HG02938 (cell line): ENCODE results near the gene KIF26B.

Experiments used
- ATAC-seq: cut with Tn5 transposase; IDR thresholded peaks from one replicate; pipeline ENCODE4 v1.9.1; 2021; ENCODE audit warnings: mild to moderate bottlenecking, moderate library complexity; ENCODE audit not compliant: unreplicated experiment

The KIF26B gene

DNA sequence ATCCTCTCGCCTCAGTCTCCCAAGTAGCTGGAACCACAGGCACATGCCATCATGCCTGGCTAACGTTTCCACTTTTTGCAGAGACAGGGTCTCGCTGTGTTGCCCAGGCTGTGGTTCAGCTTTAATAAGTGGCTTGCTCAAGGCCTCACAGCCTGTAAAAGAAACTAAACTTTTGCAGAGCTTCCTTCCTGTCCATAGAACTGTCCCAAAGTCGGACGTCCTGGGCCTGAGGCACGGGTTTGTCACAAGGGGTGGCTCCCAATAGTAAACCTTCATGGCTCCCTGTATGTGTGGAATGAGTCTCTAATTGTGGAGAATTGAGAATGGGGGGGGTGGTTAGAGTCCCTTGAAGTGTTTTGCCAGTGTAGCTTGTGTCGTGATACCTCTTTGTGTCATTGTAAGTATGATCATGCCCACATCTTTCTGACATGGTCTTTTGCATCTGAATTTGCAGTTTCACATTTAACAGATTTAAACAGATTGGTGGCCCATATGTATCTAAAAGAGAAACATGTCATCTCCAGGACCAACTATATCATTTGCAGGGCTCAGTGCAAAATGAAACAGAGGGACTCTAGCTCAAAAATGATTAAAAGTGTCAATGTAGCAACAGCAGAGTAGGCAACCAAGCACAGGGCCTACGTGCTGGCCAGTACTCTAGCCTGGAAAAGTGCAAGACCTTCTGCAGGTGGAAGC lies 332.1 kb downstream of the KIF26B start:
- ATAC-seq: no peak

DNA sequence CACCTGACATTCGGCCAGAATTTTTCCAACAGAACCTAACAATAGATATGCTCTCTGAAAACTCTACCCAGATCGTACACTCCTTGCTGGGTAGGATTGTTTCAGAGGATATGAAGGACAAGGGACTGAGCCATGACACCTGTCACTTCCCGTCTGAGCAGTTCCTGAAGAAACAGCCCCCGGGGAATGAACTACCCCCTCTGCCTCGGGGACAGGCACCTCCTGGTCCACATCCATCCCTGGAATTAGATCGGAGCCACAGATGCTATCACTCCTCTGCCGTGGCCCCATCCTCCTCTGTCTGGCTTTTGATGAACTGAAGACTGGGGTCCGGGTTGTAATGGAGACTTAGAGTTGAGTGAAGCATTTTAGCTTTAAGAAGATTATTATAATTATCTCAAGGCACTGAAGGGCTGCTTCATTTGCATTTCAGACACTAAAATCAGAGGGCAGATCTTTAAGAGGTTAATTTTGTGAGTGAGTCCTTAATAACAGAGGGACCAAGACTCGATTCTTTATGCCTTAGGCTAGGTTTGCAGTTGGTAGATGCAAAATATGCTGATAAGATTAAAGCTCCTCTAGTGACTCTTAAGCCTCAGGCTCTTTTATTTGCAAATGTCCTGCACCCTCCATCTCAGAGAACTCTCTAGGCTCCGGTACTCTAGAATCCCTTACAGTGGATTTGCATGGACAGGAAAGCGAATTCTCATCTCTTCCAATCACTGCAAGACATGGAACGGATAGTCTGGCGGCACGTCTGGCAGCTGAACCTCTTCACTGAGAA lies 333.8 kb downstream of the KIF26B start:
- ATAC-seq: no peak

DNA sequence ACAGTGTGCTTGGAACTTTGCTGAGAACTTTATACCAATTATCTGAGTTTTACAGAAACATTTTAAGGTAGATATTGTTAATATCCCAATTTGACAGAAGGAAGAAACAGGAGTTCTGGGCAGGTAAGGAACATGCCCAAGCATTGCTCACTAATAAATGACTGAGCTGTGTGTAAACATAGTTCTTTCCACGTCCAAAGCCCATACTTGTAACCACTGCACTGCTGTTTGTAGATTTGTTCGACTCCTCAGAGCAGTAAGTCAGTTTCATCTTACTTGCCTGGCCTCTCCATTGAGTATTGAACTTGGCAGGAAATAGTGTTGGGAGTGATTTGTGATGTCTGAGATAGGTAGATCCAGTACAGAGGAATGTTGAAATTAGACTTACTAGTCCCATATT lies 335.1 kb downstream of the KIF26B start:
- no peak for ATAC-seq

DNA sequence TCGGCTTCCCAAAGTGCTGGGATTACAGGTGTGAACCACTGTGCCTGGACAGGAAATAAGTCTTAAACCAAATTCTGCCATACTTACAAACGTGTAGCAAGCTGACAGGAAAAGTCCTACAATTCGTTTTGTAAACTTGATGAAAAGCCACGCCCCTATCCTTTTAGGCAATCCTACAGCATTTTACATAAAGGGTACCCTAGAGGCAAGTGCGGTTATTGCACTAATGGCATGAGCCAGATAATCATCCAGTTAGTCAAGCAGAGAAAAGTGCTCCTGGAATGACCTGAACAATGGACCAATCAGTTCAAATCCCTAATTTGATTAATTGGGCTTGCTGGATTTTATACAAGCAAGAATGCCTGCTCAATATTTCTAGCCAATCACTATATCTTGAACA lies 338.2 kb downstream of the KIF26B start:
- peak; percentile 45 for ATAC-seq

DNA sequence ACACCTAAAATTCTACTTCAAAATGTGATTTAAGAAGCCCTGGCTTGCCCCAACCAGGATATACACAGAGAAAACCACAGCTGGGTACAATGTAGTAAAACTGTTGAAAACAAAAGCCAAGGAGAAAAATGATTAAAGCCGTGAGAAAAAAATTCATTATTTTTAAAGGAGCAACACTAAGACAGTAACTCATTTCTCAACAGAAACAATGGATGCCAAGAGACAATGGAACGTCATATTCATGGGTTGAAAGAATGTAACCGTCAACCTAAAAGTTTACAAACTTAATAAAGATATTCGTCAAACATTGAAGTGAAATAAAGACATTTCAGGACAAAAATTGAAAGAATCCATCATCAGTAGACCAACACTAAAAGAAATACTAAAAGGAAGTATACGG lies 340.9 kb downstream of the KIF26B start:
- no peak for ATAC-seq

DNA sequence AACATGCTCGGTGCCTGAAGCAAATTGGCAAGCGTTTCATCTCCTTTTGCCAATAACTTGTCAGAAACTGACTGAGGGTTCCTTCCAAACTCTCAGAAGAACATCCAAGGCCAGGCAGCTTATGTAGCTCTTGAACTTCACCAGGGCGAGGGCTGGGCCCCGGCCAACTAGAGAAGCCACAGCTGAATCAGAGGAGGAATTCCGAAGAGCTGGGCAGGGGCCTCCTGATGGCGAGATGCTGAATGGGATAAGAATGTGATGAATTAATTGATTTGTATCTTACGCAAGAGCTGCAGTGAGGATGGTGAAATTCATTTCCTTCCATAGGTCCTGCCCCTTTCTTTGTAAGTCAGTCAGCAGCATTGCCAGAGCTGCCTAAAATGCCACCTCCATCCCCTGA lies 345.8 kb downstream of the KIF26B start:
- no peak for ATAC-seq

DNA sequence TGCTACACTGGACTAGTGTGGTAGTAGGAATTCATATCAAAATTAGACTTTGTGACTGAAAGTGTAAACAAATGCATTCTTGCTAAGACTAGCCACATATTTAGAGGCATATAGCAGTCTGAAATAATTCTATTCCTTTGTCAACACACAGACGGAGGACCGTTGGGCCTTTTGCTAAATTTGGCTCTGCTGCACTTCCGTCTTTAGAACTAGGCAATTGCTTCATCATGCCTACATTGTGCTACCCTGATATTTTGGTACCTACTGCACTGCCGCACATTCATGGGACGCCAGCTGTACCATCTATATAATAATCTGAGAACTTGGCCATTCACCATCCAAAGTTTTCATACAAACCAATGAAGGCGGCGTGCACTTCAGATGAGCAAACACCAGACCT lies 346.8 kb downstream of the KIF26B start:
- no peak for ATAC-seq

DNA sequence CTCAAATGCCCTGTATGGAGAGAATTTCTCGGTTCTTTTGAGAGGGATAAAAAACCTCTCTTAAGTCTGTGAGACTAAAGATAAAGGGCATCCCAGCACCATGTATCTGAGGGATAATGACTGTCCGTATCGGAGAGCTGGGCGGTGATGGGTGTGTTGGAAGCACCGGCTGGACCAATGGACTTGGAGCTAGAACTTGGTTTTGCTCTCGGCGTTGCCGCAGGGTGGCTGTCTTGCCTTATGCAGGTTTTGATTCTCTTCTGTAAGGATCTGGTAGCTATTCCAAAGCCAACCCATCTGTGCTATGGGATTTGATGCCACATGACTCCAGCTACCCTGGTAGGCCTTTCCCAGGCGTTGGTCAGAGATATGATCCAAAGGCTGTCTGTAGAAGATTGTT lies 348.8 kb downstream of the KIF26B start:
- no peak for ATAC-seq

DNA sequence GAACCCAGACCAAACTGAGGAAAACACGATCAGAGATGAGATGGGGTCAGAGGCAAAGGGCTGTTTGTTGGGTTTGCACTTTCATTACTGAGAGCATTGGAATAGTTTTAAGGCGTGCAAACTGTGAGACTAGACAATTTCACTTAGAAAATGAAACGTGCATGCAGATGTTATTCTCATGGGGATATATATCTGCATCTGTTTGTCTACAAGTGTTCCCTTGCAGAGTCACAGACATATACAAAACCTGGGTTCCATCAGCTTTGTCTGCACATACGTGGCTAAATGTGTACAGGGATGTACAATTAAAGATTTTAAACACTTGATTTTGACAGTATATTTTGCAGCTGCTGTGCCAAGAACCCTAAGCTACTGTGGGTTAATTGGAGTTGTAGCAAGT lies 355.4 kb downstream of the KIF26B start:
- no peak for ATAC-seq

DNA sequence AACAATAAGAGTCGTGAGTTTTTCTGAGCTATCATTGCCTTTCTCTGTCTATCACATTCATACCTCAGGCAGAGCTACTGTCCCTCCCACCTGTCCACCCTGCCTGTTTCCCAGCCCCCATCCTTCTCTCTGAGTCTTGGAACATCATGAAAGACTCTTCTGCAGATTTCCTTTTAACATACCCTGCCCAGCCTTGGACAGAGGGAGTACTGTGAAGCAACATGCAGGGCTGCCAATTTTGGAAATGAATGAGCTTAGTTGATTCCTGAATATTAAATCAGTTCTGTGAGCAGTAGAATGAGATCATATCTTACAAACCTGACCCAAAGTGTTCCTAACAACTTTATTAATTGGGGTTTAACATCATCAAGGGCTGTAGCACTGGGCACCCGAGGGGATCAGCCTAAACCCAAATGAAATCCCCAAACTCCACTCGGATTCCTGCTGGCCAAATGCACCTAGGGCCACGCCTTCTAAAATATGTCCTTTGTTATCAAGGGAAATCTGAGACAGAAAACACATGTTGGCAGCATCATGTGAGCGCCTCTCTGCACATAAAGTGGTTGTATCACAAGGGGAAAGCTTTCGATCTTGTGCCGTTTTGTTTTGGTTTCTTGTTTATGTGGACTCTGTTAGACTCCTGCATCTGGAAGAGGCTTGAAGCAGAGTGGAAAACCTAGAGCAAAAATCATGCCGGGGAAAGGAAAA lies 357.6 kb downstream of the KIF26B start:
- no peak for ATAC-seq

DNA sequence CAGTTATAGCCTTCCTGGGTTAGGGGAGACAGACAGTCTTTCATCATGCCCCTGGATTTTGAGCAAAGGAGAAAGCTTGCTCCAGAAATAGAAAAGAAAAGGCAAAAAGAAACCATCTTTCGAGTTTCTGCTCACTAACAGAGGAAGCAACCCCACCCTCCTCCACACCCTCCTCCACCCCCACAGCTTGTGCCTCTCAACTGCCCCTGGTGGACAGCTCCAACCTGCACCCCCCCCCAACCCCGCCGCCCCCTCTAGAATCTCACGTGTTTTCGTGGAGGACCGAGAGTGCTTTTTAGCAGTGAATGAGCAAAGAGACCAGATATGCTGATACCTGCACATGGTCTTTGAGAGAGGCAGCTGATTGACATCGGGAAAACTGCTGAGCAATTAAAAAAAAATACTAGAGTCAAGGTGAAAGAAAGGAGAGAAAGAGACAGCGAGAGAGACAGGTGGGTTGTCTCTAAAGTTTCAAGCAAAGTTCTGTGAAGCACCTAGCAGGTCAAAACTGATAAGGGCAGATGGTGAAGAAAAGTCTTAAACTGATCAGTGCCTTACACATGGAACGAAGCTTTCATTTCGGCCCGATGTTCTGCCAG lies 358.3 kb downstream of the KIF26B start:
- ATAC-seq: no peak

DNA sequence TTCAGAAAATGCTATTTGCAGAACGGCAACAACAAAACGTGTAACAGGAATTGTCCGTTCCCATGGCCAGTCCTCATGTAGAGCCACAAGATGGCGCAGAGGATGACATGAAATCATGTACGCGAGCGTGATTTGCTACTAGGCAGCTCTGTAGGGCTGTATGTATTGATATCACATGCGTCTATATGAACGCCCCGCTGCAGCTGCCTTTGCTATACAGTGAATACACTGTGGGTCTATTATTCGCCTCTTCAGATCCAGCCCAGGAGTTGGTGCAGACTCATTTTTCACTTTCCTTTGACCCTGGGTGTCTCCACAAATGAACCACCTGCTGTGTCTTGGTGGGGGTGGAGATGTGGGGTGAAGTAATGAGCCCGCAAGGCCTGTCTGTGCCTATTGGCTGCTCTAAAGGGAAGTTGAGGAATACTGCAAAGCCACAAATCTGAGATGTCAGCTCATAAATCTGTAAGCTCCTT lies 361.5 kb downstream of the KIF26B start:
- ATAC-seq: no peak

DNA sequence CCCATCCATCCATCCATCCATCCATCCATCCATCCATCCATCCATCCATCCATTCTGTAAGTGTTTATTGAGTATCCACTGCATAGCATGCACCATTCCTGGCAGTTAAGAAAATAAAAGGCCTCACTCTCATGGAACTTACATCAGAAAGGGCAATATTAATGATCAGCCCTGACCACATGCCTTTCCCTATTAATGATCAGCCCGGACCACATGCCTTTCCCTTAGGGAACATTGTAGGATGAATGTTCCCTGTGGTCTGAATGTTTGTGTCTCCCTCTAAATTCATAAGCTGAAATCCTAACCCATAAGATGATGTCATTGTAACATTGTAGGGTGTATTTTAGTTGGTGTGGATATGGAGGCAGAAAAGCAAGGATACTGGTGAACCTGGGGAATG lies 365.8 kb downstream of the KIF26B start:
- no peak for ATAC-seq

DNA sequence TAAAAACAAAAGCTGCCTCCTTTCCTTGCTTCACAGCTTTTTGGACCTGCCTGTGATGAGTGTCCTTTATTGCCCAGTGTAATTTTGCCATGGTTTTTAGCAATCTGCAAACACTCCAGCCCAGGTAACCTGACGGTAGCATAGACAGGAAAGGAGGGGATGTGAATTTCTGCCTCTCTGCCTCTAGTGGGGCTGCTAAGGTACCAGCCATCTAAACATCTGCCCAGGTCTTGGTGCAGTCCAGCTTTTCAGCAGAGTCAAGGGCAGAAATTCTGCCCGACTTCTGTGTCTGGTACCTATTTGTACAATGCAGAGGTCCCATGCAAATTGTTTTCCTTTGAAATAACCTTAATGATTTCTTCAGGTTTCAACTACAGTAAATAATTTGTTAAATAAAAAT lies 371.4 kb downstream of the KIF26B start:
- ATAC-seq: no peak

DNA sequence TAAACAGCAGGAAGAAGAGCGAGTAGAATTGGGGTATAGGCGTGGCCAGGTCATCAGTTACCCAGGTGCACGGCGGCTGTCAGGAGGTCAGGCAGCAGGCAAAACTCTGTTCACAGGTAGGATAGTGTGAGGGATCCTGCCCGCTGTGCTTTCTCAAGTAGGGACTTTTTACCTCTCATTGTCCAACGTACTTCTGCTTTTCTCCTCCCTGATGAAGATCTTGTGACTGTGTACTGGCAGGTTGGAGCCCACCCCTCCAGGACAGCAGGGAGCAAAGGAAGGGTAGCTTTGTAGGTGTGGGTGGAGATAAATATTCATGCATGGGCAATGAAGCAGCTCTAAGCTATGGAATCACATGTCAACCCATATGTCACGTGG lies 373.5 kb downstream of the KIF26B start:
- no peak for ATAC-seq

DNA sequence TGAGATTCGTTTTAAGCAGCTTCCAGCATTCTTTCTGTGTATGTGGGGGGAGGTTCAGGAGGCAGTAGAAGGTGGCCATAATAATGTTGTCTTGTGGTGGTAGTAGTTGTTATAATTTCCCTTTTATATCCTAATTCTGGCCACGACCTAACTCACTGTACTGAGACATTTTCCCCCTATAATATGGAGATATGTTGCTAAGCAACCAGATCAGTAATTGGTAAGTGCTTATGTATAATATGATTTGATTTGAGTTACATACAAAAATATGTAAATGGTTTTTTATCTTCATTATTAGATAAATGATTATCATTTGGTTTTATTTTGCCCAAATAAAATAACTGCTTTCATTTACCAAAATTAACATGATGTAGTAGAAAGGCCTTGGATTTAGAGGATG lies 376.2 kb downstream of the KIF26B start:
- ATAC-seq: no peak

DNA sequence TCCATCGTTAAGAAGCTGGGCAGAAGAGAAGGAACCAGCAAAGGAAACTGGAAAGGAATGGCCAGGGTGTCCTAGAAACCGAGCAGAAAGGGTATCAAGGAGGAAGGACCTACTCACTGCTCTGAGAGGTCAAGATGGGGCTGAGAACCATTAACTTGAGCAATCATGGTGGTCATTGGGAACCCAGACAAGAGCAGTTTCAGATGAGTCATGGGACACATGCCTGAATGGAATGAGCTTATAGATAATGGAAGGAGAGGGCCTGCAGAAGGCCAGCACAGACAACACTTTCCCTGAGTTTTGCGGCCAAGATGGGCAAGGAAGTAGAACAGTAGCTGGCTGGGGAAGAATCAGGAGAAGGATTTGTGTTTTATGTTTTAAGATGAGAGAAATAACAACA lies 383.2 kb downstream of the KIF26B start:
- ATAC-seq: no peak

DNA sequence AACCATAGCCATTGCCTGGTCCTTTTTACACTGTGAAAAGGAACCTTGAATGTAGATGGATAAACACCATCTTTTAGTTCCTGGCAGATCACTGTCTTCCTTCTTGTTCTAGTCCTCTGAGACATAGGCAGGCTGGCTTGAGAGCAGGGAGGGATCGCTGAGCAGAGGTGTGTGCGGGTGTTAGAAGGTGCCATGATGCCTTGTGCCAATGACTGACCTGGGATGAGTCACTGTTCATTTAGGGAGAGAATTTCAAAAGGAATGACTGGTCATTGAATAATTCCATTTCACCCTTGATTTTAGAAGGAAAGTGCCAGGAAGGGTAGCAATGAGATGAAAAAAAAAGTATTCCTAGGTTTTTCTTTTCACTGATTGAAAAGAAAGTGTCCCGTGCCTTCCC lies 383.9 kb downstream of the KIF26B start:
- ATAC-seq: no peak

DNA sequence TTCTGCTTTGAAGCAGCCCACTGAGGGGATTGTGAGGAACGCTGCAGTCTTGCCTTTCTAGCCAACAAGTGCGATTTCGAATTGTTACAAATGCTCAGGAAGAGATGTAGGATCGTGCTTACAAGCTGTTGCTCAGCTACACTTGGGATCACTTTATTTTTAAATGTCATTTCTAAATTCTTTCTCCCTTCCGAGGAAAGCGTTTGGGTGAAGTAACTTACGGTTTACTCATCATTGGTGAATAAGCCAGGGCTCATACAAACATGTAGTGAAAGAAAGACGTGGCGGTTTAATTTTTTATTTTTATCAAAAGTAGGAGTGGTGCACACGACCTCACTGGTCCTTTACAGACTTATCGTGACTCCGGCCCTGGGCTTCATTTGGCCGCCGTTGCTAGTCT lies 386.6 kb downstream of the KIF26B start:
- ATAC-seq: no peak

DNA sequence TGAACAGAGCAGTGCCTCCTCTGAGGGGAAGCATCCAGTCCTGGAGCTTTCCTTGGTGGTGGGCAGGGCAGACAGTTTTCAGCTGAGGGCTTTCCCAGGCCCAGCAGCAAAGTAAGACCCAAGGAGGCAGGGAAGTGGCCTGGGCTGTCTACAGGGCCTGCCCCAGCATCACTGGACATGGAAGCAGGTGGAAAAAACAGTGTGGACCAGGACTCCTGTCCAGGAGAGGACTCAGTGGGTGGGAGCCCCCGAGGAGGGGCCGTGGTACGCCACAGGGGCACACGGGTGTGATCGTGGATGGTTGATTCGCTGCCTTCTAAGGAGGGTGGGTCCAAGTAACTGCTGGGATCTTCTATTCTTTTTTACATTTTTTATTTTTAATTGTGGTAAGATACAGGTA lies 387.6 kb downstream of the KIF26B start:
- no peak for ATAC-seq

DNA sequence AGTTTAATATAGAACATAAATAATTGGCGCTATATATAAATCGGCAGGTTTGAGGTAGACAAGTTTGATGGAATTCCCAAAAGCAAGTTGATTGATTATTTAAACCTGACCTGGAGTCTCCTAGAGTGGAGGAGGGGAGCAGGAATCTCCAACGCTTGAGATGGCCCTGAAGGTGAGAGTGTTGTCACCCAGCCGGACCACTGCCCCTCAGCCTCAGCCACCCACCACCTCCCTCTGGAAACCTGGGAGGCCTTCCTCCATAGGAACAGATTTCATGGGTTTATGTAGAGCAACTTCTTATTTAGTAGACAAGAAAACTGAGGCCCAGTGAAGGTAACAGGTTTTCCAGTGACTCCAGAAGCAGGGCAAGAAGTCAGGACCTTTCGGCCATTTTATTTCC lies 389.5 kb downstream of the KIF26B start:
- no peak for ATAC-seq

DNA sequence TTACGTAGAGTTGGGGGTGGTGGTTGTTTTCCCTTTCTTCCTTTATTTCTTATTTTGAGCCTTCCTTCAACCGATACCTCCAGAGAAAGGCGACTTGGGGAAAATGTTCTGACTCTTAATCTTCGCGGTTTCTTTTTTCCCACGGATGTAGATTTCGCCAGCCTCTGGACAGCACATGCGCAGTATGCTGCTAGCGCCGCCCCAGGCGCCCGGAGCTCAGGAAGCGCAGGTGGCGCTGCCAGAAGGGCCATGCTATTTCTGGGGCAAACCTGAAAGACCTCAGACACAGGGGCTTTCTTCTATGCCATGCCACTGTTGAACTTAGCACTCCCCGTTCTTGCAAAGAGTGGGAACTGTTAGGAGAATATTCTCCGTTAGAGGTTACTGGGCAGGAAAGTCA lies 392.1 kb downstream of the KIF26B start:
- no peak for ATAC-seq
